ACHN (cell line): Measurements from ENCODE around the gene ANKRD13A.
A peak's percentile ranks its signal among the peaks of the same experiment; 100 is the strongest.
"Not testable (repeated sequence)": the region's sequence is repeated elsewhere in the genome, so short reads cannot be mapped to it uniquely, and the experiment has no call there.

Experiments used
- DNase-seq: peaks from one replicate; pipeline ENCODE4 v3.0.0-alpha.2; 2015
- in situ Hi-C: cut with HindIII; loops from 2 replicates; pipeline ENCODE4 v1.10.0; 2017; ENCODE audit warnings: low sequenced_read_pairs, low pct_ligation_motif_present, low pct_unique_long_range_greater_than_20kb

ANKRD13A gene

GRCh38 chr12:109981311-109981710 lies 17.9 kb upstream of the ANKRD13A start:
- in situ Hi-C loops = no loop called here
- no peak for DNase-seq

DNA sequence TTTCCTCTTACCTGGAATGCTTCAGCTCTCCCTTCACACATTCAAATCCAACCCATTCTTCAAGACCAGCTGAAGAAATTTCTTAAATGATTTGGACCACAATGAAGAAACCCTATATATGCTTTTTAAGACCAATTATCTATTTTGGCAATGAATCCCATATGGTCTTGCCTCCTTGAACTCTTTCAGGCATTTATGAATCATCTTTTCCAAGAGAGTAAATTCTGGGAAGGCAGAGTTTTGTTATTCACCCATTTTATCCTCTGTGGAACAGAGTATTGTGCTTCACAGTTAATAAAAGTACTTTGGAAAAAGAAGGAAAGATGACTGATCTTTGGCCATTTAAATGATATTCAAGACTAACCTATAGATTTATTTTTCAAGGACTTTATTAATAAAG lies 17.0 kb upstream of the ANKRD13A start:
- no peak for DNase-seq
- in situ Hi-C loops = no loop called here

GRCh38 chr12:109983432-109984142 lies 15.6 kb upstream of the ANKRD13A start:
- in situ Hi-C loops = no loop called here
- no peak for DNase-seq

DNA sequence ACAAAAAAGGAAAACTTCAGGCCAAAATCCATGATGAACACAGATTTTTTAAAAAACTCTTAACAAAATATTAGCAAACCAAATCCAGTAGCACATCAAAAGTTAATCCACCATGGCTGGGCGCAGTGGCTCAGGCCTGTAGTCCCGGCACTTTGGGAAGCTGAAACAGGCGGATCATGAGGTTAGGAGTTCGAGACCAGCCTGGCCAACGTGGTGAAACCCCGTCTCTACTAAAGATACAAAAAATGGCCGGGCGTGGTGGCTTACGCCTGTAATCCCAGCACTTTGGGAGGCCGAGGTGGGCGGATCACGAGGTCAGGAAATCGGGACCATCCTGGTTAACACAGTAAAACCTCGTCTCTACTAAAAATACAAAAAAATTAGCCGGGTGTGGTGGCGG lies 13.0 kb upstream of the ANKRD13A start:
- in situ Hi-C loops = not testable (repeated sequence)

DNA sequence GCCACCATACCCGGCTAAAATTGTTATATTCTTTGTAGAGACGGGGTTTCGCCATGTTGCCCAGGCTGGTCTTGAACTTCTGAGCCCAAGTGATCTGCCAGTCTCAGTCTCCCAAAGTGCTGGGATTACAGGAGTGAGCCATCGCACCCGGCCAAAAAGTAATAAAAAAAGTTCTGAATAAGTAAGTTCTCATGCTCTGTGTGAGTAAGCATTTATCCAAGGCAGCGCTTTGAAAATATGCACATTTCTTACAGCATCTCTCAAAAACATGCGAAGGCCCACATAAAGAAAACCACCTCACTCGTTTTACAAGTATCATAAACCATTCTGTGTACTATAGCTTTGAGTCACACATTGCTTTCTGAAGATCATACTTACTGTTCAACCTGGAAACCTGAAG lies 11.6 kb upstream of the ANKRD13A start:
- DNase-seq = no peak
- in situ Hi-C loops = no loop called here

More for the DNA sequence above, 13.0 kb upstream of the ANKRD13A start:
- not testable (repeated sequence) for DNase-seq

- in situ Hi-C loops = no loop called here
- DNase-seq = no peak
Observed at GRCh38 chr12:109988274-109988673, 11.0 kb upstream of the ANKRD13A start.

DNA sequence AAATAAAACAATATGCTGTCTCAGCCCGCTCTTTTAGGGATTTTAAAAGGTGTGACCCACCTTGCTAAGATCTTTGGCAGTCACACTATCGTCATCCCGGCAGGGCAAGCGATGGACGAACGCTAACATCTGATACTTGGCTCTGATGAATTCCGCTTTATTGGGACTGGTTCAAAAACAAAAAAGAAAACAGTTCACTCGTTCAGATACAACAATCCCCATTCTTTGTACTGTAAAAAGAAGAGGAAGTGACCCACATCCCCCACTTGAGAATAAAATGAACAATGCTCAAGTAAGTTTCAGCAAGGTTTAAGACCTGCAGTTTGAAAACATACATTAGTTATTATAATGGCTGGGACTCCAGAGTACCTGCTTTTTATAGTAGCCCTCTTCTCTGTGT lies 10.3 kb upstream of the ANKRD13A start:
- no peak for DNase-seq
- in situ Hi-C loops = no loop called here

- in situ Hi-C loops = no loop called here
- no peak for DNase-seq
Observed at GRCh38 chr12:109989380-109989779, 9.8 kb upstream of the ANKRD13A start.

DNA sequence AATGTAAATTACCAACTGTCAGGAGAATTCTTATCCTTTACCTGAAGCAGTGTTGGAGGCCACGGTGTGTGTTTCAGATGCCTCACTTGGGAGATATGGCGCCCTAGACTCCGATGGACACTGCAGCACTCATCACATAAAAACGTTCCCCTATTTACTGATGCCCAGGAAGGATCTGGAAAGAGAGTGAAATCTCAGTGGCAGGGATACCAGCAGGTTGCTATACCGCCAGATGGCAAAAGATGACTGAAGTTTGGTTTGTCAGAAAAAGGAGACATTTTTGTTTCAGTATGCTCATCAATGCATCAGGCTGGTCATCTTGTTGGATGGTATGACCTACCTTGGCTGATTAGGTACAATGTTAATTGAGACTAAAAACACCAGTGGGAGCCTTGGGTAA lies 7.6 kb upstream of the ANKRD13A start:
- in situ Hi-C loops = no loop called here

DNA sequence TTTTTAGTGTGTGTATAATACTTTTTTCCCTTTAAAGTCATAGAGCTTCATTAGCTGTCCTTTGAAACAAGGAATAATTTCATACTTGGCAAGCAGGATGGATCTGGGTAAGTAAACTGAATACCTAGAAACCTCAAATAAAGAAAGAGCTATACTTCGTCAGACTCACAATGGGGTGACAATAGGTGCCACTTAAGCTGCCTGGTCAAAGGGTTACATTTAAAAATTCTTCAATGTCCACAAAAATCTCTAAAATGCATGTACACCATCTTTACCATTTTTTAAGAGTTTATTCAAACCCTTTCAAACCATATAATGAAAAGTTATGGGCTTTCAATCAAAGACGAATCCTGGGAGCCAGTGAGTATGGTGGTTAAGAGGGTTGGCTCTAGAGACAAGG lies 6.1 kb upstream of the ANKRD13A start:
- no peak for DNase-seq
- in situ Hi-C loops = no loop called here

More for the DNA sequence above, 7.6 kb upstream of the ANKRD13A start:
- DNase-seq = no peak

- DNase-seq = no peak
- in situ Hi-C loops = no loop called here
Observed at GRCh38 chr12:109994401-109995175, 4.6 kb upstream of the ANKRD13A start.

DNA sequence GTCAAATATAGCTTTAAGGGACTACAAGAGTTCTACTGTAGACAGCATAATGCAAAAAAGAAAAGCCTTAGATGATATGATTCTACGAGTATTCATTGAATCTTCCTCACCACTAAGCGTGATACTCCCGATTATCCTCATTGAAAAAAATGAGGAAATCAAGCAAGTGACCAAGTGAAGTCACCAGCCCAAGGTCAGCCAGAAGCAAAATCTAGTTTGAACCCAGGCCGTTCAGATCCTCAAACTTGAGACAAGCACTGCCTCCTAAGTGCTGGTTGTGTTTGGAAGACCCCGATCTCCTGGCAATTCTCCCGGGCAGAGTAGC lies 3.9 kb upstream of the ANKRD13A start:
- in situ Hi-C loops = no loop called here
- peak; percentile 22 for DNase-seq

- peak; percentile 98 for DNase-seq
- in situ Hi-C loops = no loop called here
Observed at GRCh38 chr12:109995686-109996482, 3.3 kb upstream of the ANKRD13A start, which contains the start of gene GIT2. GIT2 (minus strand) TSS chr12:109996368; CDS start chr12:109996224, 144 bp downstream.

DNA sequence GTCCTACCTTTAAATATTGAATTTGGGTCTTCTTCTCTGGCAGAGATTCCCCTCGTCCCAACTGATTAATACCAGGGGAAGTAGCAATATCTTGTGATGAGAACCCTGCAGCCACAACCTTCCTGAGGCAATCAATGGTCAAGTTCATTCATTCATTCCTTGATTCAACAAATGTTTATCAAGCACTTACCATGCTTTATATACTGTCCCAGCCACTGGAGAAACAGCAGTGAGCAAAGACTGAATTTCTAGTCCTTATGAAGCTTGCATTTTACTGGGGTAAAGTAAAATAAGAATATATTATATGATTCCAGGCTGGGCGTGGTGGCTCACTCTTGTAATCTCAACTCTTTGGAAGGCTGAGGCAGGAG lies 2.8 kb upstream of the ANKRD13A start:
- in situ Hi-C loops = no loop called here
- DNase-seq = no peak

DNA sequence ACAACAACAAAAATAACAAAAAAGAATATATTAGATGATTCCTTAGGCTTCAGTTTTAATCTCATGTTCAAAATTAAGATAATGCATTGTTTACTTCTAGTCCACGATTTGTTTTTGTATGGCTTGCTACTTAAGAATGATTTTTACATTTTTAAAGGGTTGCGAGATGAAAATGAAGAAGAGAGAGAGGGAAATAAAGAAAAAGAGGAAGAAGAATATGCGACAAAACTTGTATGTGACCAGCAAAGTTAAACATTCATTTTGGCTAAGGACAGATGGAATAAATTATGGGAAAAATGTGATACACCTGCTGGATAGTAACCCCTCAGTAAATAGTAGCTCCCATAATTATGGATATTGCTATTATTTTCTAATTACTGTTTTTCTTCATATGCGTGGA lies 1.8 kb upstream of the ANKRD13A start:
- no peak for DNase-seq
- in situ Hi-C loops = no loop called here

DNA sequence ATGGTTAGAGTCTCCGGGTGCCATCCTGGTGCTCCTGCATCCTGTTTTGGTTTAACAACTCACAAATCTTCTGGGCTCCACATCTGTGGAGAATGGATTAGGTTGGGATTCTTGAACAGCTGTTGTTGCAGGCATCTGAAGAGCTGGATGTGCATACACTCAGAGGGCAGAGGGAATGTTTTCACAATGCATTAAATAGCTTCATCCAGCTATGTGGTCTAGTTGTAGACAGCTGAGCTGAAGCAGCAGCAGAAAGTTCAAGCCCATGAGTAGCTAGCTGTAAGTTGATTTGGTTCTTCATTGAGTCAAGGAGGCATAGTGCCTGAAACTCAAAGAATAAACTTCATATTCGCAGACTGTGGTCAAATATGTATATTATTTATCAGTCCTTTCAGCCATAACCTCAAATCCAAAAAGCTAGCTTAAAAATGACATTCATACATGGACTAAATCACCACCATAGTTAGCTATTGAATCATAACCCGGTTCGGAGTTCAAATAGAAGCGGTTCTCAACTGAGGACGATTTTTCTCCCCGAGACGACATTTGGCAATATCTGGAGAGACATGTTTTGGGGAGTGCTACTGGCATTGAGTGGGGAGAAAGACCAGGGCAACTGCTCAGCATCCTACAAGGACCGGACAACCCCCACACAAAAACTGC lies 858 bp upstream of the ANKRD13A start:
- no peak for DNase-seq
- in situ Hi-C loops = no loop called here

GRCh38 chr12:109999649-109999971 lies 380 bp downstream of the ANKRD13A start:
- in situ Hi-C loops = no loop called here
- DNase-seq = no peak

- DNase-seq = peak; percentile 39
- in situ Hi-C loops = no loop called here
Observed at GRCh38 chr12:109999983-110000505, 814 bp downstream of the ANKRD13A start.

DNA sequence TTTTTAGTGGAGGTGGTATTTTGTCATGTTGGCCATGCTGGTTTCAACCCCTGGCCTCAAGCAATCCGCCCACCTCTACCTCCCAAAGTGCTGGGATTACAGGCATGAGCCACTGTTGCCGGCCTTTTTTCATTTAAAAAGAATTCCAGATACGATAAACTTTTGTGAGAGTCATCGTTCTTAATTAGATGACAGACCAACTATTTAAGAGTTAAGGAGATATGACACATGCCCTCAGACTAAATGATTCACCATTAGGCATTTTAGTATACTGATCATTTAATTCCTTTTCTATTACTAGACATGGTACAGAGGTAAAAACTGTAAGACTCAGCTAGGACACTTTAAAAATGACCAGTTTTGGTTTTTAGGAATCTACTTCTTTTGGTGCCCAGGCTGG lies 2.4 kb downstream of the ANKRD13A start:
- in situ Hi-C loops = no loop called here

More for the DNA sequence above, 2.4 kb downstream of the ANKRD13A start:
- DNase-seq = no peak
